Measurements from ENCODE around the gene CCDC40. TPM values are rescaled to one million over a fixed set of nuclear protein-coding genes. Genes with fewer than 3 reads are reported as not detected.

Gene CCDC40
- total and polyA plus RNA-seq, 2 donors from 2014 or later = 5.1 to 22.6 TPM

DNA sequence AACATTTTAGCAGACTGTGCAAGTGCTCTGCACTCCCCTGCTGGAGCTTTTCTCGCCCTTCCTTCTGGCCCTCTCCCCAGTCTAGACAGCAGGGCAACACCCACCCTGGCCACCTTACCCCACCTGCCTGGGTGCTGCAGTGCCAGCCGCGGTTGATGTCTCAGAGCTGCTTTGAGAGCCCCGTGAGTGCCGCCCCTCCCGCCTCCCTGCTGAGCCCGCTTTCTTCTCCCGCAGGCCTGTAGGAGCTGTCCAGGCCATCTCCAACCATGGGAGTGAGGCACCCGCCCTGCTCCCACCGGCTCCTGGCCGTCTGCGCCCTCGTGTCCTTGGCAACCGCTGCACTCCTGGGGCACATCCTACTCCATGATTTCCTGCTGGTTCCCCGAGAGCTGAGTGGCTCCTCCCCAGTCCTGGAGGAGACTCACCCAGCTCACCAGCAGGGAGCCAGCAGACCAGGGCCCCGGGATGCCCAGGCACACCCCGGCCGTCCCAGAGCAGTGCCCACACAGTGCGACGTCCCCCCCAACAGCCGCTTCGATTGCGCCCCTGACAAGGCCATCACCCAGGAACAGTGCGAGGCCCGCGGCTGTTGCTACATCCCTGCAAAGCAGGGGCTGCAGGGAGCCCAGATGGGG, 68.0 kb downstream of the CCDC40 start:
- Histone ChIP-seq H3K9me3 (ENCODE audit: control insufficient read depth in 2 of 3, insufficient read depth in 1 of 3, low read length in 3 of 3) (no peaks in the 10 kb centered on the region), H3K27ac (ENCODE audit: low read depth in 2 of 2, low read length in 2 of 2) (no peak overlapping the region), H3K4me1 (ENCODE audit: control insufficient read depth in 2 of 3, insufficient read depth in 2 of 3, low read depth in 1 of 3, low read length in 3 of 3) (peaks cover 0 to 9% (median 5%) of the 10 kb centered on the region in 3 donors), H3K27me3 (ENCODE audit: control insufficient read depth, insufficient read depth, low read length) (no peaks in the 10 kb centered on the region), H3K9ac (ENCODE audit: low read length in 3 of 3) (no peak overlapping the region), H3K36me3 (ENCODE audit: control insufficient read depth in 2 of 3, insufficient read depth in 3 of 3, low read length in 3 of 3) (no peaks in the 10 kb centered on the region), H3K4me3 (ENCODE audit: low read length in 3 of 3) (no peak overlapping the region)
- FAIRE-seq = no peak
- intact Hi-C loops (cut with DNase I) = no loop called here
- DNase-seq = peak; percentile 79 to 89 (median 84)
- TF ChIP-seq, protein P1, sequence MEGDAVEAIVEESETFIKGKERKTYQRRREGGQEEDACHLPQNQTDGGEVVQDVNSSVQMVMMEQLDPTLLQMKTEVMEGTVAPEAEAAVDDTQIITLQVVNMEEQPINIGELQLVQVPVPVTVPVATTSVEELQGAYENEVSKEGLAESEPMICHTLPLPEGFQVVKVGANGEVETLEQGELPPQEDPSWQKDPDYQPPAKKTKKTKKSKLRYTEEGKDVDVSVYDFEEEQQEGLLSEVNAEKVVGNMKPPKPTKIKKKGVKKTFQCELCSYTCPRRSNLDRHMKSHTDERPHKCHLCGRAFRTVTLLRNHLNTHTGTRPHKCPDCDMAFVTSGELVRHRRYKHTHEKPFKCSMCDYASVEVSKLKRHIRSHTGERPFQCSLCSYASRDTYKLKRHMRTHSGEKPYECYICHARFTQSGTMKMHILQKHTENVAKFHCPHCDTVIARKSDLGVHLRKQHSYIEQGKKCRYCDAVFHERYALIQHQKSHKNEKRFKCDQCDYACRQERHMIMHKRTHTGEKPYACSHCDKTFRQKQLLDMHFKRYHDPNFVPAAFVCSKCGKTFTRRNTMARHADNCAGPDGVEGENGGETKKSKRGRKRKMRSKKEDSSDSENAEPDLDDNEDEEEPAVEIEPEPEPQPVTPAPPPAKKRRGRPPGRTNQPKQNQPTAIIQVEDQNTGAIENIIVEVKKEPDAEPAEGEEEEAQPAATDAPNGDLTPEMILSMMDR (IDR thresholded peaks at IDR 0.05; ENCODE audit: borderline replicate concordance, extremely low read depth, insufficient read depth) = no peak

DNA sequence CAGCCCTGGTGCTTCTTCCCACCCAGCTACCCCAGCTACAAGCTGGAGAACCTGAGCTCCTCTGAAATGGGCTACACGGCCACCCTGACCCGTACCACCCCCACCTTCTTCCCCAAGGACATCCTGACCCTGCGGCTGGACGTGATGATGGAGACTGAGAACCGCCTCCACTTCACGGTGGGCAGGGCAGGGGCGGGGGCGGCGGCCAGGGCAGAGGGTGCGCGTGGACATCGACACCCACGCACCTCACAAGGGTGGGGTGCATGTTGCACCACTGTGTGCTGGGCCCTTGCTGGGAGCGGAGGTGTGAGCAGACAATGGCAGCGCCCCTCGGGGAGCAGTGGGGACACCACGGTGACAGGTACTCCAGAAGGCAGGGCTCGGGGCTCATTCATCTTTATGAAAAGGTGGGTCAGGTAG, 68.5 kb downstream of the CCDC40 start:
- FAIRE-seq (no peak), DNase-seq (peak in 2 of 5 donors; percentile 59 to 60)
- TF ChIP-seq, protein P1 (IDR thresholded peaks at IDR 0.05; ENCODE audit: borderline replicate concordance, extremely low read depth, insufficient read depth) = no peak
- H3K9me3 ChIP-seq (ENCODE audit: control insufficient read depth in 2 of 3, insufficient read depth in 1 of 3, low read length in 3 of 3) = no peaks in the 10 kb centered on the region
- no peaks in the 10 kb centered on the region for H3K27me3 ChIP-seq (ENCODE audit: control insufficient read depth, insufficient read depth, low read length)
- H3K4me1 ChIP-seq (ENCODE audit: control insufficient read depth in 2 of 3, insufficient read depth in 2 of 3, low read depth in 1 of 3, low read length in 3 of 3) = peaks cover 0 to 9% (median 5%) of the 10 kb centered on the region in 3 donors
- H3K9ac ChIP-seq (ENCODE audit: low read length in 3 of 3) = no peak overlapping the region
- H3K27ac ChIP-seq (ENCODE audit: low read depth in 2 of 2, low read length in 2 of 2) = no peak overlapping the region
- H3K4me3 ChIP-seq (ENCODE audit: low read length in 3 of 3) = no peak overlapping the region
- intact Hi-C loops (cut with DNase I) = no loop called here
- no peaks in the 10 kb centered on the region for H3K36me3 ChIP-seq (ENCODE audit: control insufficient read depth in 2 of 3, insufficient read depth in 3 of 3, low read length in 3 of 3)

DNA sequence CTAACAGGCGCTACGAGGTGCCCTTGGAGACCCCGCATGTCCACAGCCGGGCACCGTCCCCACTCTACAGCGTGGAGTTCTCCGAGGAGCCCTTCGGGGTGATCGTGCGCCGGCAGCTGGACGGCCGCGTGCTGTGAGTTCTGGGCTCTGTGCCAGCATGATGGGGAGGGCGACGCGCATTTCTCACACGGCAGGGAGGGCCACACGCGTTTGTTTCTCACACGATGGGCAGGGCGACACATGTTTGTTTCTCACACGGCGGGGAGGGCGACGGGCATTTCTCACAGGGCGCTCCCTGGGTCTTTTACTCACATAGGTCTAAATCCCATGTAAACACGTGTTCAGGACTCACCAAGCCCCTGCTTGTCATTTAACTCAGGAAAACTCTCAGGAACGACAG, 69.3 kb downstream of the CCDC40 start:
- Histone ChIP-seq H3K9ac (ENCODE audit: low read length in 3 of 3) (no peak overlapping the region), H3K4me3 (ENCODE audit: low read length in 3 of 3) (no peak overlapping the region), H3K4me1 (ENCODE audit: control insufficient read depth in 2 of 3, insufficient read depth in 2 of 3, low read depth in 1 of 3, low read length in 3 of 3) (peaks cover 0 to 9% (median 5%) of the 10 kb centered on the region in 3 donors), H3K27me3 (ENCODE audit: control insufficient read depth, insufficient read depth, low read length) (no peaks in the 10 kb centered on the region), H3K9me3 (ENCODE audit: control insufficient read depth in 2 of 3, insufficient read depth in 1 of 3, low read length in 3 of 3) (no peaks in the 10 kb centered on the region), H3K27ac (ENCODE audit: low read depth in 2 of 2, low read length in 2 of 2) (no peak overlapping the region), H3K36me3 (ENCODE audit: control insufficient read depth in 2 of 3, insufficient read depth in 3 of 3, low read length in 3 of 3) (no peaks in the 10 kb centered on the region)
- no peak for FAIRE-seq
- peak in 3 of 5 donors; percentile 29 to 74 (median 44) for DNase-seq
- intact Hi-C loops (cut with DNase I) = no loop called here
- TF ChIP-seq, protein P1 (IDR thresholded peaks at IDR 0.05; ENCODE audit: borderline replicate concordance, extremely low read depth, insufficient read depth) = no peak

All from kidney (tissue), 14 donors.